Measurements from ENCODE around the gene WASHC2A.
"Not testable (repeated sequence)": the region's sequence is repeated elsewhere in the genome, so short reads cannot be mapped to it uniquely, and the experiment has no call there.

- TF ChIP-seq ZNF768, SP2 (tag by site-specific recombination; IDR thresholded peaks at IDR 0.05): not testable (repeated sequence)
Observed at GRCh38 chr10:50061548-50061947, 6.2 kb upstream of the WASHC2A start.
